Smooth muscle cell (in vitro differentiated cells): Measurements from ENCODE around the gene CRHR2. TPM values are rescaled to one million over a fixed set of nuclear protein-coding genes. Genes with fewer than 3 reads are reported as not detected.

ENCODE experiments used
- DNase-seq: peaks from one replicate; lab custom pipeline; 2025; ENCODE audit not compliant: unreplicated experiment; lab: John Stamatoyannopoulos, UW
- H2AFZ ChIP-seq: fragments of 200-600 bp; sonication (generic); 2 replicates; pipeline ENCODE4 v1.6.0; 2016; ENCODE audit warnings: antibody characterized with exemption, low read depth, mild to moderate bottlenecking
- H3F3A ChIP-seq: fragments of 200-600 bp; sonication (generic); 2 replicates; pipeline ENCODE4 v1.6.0; 2017; ENCODE audit warnings: antibody characterized with exemption, low read depth
- H3K27ac ChIP-seq: fragments of 200-600 bp; sonication (generic); 2 replicates; pipeline ENCODE4 v1.5.1; 2016; ENCODE audit warnings: low read depth, mild to moderate bottlenecking
- H3K27me3 ChIP-seq: fragments of 200-600 bp; sonication (generic); 2 replicates; pipeline ENCODE4 v1.6.1; 2016; ENCODE audit warnings: low read depth, mild to moderate bottlenecking
- H3K36me3 ChIP-seq: fragments of 200-600 bp; sonication (generic); 2 replicates; pipeline ENCODE4 v1.5.1; 2016; ENCODE audit warnings: low read depth
- H3K4me1 ChIP-seq: fragments of 200-600 bp; sonication (generic); 2 replicates; pipeline ENCODE4 v1.5.1; 2016; ENCODE audit warnings: low read depth
- H3K4me2 ChIP-seq: fragments of 200-600 bp; sonication (generic); 2 replicates; pipeline ENCODE4 v1.6.0; 2016; ENCODE audit warnings: mild to moderate bottlenecking
- H3K4me3 ChIP-seq: fragments of 200-600 bp; sonication (generic); 2 replicates; pipeline ENCODE4 v1.5.1; 2016; ENCODE audit warnings: mild to moderate bottlenecking
- H3K79me2 ChIP-seq: fragments of 200-600 bp; sonication (generic); 2 replicates; pipeline ENCODE4 v1.6.0; 2016; ENCODE audit warnings: low read depth, mild to moderate bottlenecking
- H3K9ac ChIP-seq: fragments of 200-600 bp; sonication (generic); 2 replicates; pipeline ENCODE4 v1.6.0; 2016; ENCODE audit warnings: low read depth
- H3K9me3 ChIP-seq: fragments of 200-600 bp; sonication (generic); replicated peaks from 2 replicates; pipeline ENCODE4 v1.5.1; 2016; ENCODE audit warnings: low read depth
- H4K20me1 ChIP-seq: fragments of 200-600 bp; sonication (generic); 2 replicates; pipeline ENCODE4 v1.6.0; 2016; ENCODE audit warnings: low read depth
- CTCF ChIP-seq: fragments of 200-600 bp; sonication (generic); IDR thresholded peaks from 2 replicates; pipeline ENCODE4 v1.5.1; 2017; ENCODE audit warnings: borderline replicate concordance, mild to moderate bottlenecking, antibody characterized with exemption; ENCODE audit not compliant: insufficient read depth, poor library complexity, severe bottlenecking
- WGBS: methylation state at CpG from one replicate; pipeline ENCODE4 v1.1.7; 2016; ENCODE audit warnings: low lambda C conversion rate; 5-methylcytosine and 5-hydroxymethylcytosine counted together
- polyA plus RNA-seq: library from polyadenylated mRNA; unstranded; fragments of >200 nt; fragmentation: Nextera tagmentation; extraction: Ambion mirVana; gene quantifications from 2 replicates; pipeline ENCODE4 v1.2.1, GENCODE V29; 2016
- total RNA-seq: library from RNA; depleted of rRNA; stranded (reverse); fragments of >200 nt; gene quantifications from 2 replicates; pipeline ENCODE4 v1.2.3, GENCODE V29; 2014

The CRHR2 gene
- total and polyA plus RNA-seq, 2 experiments from 2014 or later = 0.16 TPM; not detected in 1

- H3K4me2 ChIP-seq = no peak overlapping the region
- no peak overlapping the region for H2AFZ ChIP-seq
- H4K20me1 ChIP-seq = no peaks in the 10 kb centered on the region
- H3K36me3 ChIP-seq = no peaks in the 10 kb centered on the region
- no peaks in the 10 kb centered on the region for H3F3A ChIP-seq
- 87% methylated on average over 2 of the region's 2 CpGs for WGBS
- no peaks in the 10 kb centered on the region for H3K79me2 ChIP-seq
- H3K27ac ChIP-seq = no peak overlapping the region
- TF ChIP-seq CTCF = no peak
- no peaks in the 10 kb centered on the region for H3K4me1 ChIP-seq
- no peak overlapping the region for H3K9ac ChIP-seq
- H3K27me3 ChIP-seq = no peaks in the 10 kb centered on the region
- no peak for DNase-seq
- H3K4me3 ChIP-seq = no peak overlapping the region
- H3K9me3 ChIP-seq = no peaks in the 10 kb centered on the region
These were observed 34.9 kb upstream of the CRHR2 start for GRCh38 chr7:30717181-30717580.

- H3K9me3 ChIP-seq = no peaks in the 10 kb centered on the region
- H3K4me1 ChIP-seq = no peaks in the 10 kb centered on the region
- no peak overlapping the region for H3K4me2 ChIP-seq
- no peaks in the 10 kb centered on the region for H3K79me2 ChIP-seq
- no peak for DNase-seq
- WGBS = 92% methylated on average over 1 of the region's 1 CpG
- no peaks in the 10 kb centered on the region for H3K36me3 ChIP-seq
- H3F3A ChIP-seq = no peaks in the 10 kb centered on the region
- H2AFZ ChIP-seq = no peak overlapping the region
- H4K20me1 ChIP-seq = no peaks in the 10 kb centered on the region
- H3K27me3 ChIP-seq = no peaks in the 10 kb centered on the region
- no peak for TF ChIP-seq CTCF
- no peak overlapping the region for H3K9ac ChIP-seq
- H3K4me3 ChIP-seq = no peak overlapping the region
- H3K27ac ChIP-seq = no peak overlapping the region
These were observed 31.9 kb upstream of the CRHR2 start for GRCh38 chr7:30714129-30714528.

GRCh38 chr7:30713392-30713791 lies 31.1 kb upstream of the CRHR2 start:
- Histone ChIP-seq H3K4me1 (no peaks in the 10 kb centered on the region), H4K20me1 (no peaks in the 10 kb centered on the region), H3K27me3 (no peaks in the 10 kb centered on the region), H3K4me2 (no peak overlapping the region), H3K9ac (no peak overlapping the region), H3K9me3 (no peaks in the 10 kb centered on the region), H3K79me2 (no peaks in the 10 kb centered on the region), H3F3A (no peaks in the 10 kb centered on the region), H2AFZ (no peak overlapping the region), H3K36me3 (no peaks in the 10 kb centered on the region), H3K4me3 (no peak overlapping the region), H3K27ac (no peak overlapping the region)
- TF ChIP-seq CTCF = no peak
- 84% methylated on average over 6 of the region's 6 CpGs for WGBS
- no peak for DNase-seq

GRCh38 chr7:30710669-30711068 lies 28.4 kb upstream of the CRHR2 start:
- H3F3A ChIP-seq = no peaks in the 10 kb centered on the region
- no peaks in the 10 kb centered on the region for H3K4me1 ChIP-seq
- H3K79me2 ChIP-seq = no peaks in the 10 kb centered on the region
- H3K9ac ChIP-seq = no peak overlapping the region
- no peak overlapping the region for H3K4me2 ChIP-seq
- no peaks in the 10 kb centered on the region for H3K9me3 ChIP-seq
- no peaks in the 10 kb centered on the region for H4K20me1 ChIP-seq
- H3K4me3 ChIP-seq = no peak overlapping the region
- H3K36me3 ChIP-seq = no peaks in the 10 kb centered on the region
- H2AFZ ChIP-seq = no peak overlapping the region
- 97% methylated on average over 4 of the region's 4 CpGs for whole genome bisulfite sequencing
- H3K27me3 ChIP-seq = no peaks in the 10 kb centered on the region
- no peak overlapping the region for H3K27ac ChIP-seq
- TF ChIP-seq CTCF = no peak
- DNase-seq = no peak
